ENCODE data around the gene TECTB. TPM values are rescaled to one million over a fixed set of nuclear protein-coding genes. Genes with fewer than 3 reads are reported as not detected.

Gene TECTB
- total RNA-seq = not detected in 2 replicates

DNA sequence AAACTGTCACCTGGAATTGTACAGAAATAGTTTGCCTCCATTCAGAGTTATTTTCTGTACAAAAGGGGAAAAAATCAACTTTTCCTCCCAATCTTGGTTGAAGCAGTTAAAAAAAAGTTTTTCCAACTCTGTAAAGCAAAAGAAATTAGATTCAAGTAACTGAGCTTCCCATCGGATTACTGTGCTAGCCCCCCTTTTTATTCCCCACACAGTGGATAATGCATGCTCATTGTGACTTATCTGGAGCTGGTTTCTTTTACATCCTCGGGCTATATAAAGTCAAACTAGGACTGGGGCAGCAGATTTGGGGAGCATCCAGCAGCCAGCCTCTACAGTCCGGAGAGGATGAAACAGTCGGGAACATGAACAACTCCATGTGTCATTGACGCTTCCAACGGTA, at the start of gene TECTB:
Gene TECTB, plus strand, starts transcription at position 301 of the 400 bp plus-strand sequence. CDS start 335 bp downstream, outside the sequence.

Other genes with a start within 250 kb of the TECTB start
- 14.5 and 17.5 TPM in 2 replicates for gene GPAM, start 99.6 kb upstream of the TECTB start, total RNA-seq
- gene ACSL5, start 90.7 kb downstream of the TECTB start, total RNA-seq = 0.22 and 0.50 TPM in 2 replicates
- gene ZDHHC6, start 163.5 kb downstream of the TECTB start, total RNA-seq = 32.4 and 34.0 TPM in 2 replicates
- gene VTI1A, start 163.8 kb downstream of the TECTB start, total RNA-seq = 43.4 and 45.6 TPM in 2 replicates